GM21360 (cell line): ENCODE results near the gene ACP3.

ENCODE experiments used
- ATAC-seq: cut with Tn5 transposase; IDR thresholded peaks from one replicate; pipeline ENCODE4 v1.9.1; 2021; ENCODE audit warnings: mild to moderate bottlenecking, moderate library complexity; ENCODE audit not compliant: unreplicated experiment

The ACP3 gene

DNA sequence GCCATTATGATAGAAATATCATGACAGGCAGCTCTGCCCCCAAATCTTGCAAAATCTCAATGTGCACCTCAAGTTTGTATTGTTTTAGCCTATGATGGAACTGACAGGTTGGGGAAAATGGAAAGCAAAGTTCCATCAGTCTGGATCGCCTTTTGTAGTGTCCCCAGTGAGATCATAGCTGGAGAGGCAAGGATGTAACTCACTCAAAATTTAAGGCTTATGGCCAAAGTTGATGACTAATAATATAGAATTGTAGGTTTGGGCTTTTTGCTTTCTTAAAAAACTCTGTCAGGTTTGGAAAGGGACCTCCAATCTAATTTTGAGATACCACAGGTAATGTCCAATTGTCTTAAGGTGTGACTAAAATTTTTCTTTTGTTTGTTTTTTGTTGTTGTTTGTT lies 1.4 kb upstream of the ACP3 start:
- ATAC-seq = no peak

DNA sequence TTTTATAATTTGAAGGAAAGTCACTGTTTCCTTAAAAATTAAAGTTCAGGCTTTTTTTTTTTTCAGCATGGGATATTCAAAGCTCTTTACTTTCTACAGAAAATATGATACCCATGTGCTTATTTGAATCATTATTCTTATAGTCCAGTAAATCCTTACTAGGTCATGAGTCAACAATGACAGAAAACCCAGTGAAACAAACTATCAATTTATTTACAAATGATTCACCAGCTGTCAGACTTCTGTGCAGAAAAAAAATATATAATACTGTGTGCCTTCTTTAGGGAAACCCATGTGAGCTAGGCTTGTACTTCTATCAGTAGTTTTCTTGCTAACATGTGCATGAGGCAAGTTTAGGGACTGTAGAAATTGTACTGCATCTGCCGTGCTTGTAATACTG lies 1.2 kb downstream of the ACP3 start:
- no peak for ATAC-seq

DNA sequence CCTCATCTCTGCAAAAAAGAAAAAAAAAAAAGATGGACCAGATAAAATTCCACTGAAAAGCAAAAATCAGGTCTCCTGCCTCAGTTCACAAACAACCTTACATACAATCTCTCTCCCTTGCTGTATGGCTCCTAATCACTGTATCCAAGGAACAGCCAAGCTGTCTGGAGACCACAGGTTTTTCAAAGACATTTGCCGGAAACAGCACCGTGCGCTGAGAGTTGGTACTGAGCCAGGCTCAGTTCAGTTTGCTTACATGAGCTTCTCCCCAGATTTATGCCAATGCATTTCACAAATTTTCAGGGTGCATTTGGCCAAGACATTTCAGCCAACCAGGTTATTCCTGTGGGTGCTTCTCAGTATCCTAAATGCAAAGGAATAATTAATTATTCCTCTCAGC lies 4.1 kb downstream of the ACP3 start:
- ATAC-seq = no peak

DNA sequence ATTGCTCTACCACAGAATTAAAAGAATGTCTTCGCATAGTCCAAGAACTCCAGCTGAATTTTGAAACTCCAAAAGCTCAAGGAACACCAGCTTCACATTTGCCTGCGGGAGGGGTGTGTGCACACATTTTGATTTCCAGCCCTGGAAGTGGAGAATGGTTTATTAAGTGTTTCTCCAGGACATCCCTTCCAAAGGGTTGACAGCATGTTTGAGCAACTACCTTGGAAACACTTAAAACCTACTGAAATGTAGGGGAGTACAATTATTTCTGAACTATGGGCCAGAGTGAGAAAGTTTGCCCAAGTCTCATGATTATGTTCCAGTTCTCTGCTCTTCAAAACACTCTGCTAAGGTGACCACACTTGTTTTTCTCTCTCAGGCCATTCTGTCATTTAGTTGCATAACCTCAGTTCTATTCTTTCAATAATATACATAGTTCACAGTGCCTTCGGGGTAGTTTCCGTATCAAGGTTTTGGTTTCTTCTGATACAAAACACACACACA lies 7.9 kb downstream of the ACP3 start:
- no peak for ATAC-seq

DNA sequence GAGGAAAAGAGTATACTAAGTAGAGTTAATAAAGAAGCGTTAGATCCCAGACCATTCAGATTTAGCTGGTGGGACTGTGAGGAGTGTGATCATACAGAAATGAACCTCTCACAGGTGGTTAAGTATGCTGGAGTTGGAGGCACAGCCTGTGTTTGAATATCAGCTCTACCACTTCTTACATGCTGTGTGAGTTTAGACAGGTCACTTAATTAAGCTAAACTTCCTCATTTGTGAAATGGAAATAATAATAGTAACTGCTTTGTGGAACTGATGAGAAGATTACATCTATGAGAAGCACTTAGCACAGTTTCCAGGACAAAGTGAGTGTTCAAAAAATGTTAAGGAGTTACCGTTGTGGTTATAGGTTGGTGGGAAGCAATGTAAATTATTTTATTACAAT lies 8.4 kb downstream of the ACP3 start:
- no peak for ATAC-seq

DNA sequence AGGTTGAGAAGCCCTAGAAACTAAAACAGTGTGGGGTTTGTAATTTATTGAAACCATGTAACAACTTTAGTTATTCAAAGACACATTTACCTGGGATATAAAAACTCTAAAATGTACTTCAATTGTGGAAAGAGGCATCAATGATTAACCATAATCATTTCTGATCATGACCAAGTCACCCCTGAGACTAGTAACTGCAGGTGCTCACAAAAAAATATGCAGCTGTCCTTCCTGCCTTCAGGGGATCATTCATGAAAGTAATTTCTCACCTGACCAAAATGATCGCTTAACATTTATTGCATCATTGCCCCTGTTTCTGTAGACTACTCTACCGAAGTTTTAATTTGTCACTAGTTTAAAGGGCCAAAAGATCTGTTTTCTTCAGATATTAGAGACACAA lies 9.0 kb downstream of the ACP3 start:
- ATAC-seq = no peak

DNA sequence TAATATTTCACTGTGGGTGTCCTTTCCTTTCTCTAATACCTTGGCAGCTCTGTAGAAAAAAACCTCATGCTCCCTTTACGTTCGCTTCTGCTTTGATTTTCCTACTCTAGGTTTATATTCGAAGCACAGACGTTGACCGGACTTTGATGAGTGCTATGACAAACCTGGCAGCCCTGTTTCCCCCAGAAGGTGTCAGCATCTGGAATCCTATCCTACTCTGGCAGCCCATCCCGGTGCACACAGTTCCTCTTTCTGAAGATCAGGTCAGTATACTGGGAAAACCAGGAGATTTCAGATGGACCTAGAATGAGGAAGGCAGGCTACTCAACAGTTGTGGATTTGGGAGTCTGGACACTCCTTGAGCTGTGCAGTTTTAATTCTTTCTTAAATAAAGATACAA lies 14.9 kb downstream of the ACP3 start:
- no peak for ATAC-seq

DNA sequence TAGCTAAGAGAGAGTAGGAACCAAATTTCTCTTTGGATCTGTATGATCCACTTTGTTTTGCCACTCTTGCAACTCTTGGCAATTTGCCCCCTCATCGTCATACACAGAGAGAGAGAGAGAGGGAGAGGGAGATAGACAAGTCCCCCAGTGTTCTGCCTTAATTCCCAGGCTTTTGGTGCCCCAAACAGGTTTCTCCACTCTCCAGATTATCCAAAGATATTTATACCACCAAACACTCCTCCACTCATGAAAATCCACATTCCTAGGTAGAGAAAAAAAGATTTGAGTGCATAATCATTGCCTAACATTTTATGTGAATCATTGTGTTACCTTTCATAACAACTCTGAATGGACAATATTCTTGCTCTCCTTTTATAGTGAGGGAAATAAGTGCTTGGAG lies 15.3 kb downstream of the ACP3 start:
- no peak for ATAC-seq

DNA sequence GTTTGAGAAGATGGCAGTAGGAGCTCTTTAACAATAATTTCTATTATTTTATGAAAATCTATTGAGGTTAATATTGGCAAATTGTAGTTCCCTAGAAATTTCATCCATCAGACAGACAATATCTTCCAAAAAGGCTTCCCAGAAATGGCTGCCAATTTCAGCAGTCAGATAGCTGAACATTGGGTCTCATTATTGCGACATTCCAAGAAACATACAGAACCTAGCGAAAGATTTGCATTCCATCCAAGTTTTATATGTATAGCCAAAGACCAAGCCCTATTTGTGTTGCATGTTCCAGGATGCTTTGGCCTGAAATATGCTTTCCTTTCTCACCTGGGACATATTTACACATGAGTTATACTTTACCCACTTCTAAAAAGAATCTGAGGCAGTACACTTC lies 24.5 kb downstream of the ACP3 start:
- ATAC-seq = no peak

DNA sequence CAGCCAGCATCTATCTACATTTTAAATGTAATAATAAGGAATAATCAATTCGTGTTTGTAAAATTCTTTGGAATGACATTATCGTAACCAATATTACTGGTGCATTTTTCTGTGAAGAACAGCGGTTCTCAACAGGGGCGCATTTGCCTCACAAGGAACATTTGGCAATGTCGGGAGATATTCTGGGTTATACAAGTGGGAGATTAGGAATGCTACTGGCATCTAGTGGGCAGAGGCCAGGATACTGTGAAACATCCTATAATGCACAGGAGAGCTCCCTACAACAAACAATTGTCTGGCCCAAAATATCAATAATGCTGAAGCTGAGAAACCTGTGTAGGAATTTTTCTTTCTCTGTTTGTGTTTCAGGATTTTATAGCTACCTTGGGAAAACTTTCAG lies 25.0 kb downstream of the ACP3 start:
- ATAC-seq = no peak

DNA sequence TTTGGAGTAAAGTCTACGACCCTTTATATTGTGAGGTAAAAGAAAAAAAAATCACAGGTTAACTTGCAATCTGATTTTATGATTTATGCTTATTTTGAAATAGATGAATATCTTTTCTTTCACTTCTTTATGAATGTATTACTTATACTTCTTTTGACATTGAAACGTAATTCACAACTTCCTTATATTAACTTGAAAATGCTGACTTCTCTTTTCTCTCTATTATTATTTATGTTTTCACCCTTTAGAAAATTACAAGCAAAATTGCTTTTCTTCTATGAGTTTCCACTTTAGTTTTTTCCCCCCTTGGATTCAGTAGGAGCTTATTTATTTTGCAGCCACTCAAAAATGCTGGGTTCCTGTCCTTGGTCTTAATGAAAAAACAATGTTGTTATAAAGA lies 25.4 kb downstream of the ACP3 start:
- no peak for ATAC-seq

DNA sequence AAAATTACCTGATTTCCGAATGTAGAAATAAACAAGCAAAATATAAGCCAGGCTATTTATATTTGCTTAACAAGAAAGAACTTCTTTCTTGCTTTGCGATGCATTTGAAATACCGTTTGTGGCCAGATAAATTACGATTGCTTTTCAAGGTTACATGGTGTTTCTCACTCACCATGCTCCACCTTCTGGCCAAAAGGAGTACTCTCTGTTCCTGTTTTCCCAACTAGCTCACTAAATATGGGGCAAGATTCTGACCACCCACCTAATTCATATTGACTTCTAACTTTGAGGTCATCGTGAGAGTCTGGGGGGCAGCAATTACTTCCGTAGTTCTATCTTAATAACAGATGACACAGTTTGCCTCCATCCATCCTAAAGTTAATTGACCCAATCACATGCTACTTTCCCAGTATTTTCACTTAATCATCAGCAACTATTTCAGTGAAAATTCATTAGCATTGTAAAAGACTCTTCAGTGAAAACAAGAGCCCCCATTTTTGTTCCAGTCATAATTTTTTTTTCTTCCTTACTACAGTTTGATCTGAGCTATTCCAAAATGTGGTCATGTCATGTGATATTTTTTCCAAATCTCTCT lies 25.9 kb downstream of the ACP3 start:
- no peak for ATAC-seq

DNA sequence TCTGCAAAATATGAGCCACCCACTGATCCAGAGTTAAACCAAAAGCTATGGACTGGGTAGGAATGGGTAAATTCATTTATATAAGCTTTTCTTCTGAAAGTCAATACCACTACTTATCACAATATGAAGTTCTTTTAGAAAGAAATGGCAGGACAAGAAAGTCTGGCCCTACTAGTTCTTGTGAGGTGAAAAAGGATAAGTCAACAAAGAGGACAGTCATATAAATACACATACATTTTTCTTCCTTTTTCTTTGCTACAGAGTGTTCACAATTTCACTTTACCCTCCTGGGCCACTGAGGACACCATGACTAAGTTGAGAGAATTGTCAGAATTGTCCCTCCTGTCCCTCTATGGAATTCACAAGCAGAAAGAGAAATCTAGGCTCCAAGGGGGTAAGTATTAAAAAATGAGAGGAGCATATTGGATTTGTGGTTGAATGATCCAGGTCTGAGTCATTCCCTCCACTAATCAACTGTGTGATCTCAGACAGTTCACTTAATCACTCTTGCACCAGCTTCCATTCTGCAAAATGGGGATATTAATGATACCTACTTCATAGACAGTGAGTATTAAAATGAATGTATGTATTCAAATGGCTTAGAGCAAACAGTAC lies 27.6 kb downstream of the ACP3 start:
- no peak for ATAC-seq

DNA sequence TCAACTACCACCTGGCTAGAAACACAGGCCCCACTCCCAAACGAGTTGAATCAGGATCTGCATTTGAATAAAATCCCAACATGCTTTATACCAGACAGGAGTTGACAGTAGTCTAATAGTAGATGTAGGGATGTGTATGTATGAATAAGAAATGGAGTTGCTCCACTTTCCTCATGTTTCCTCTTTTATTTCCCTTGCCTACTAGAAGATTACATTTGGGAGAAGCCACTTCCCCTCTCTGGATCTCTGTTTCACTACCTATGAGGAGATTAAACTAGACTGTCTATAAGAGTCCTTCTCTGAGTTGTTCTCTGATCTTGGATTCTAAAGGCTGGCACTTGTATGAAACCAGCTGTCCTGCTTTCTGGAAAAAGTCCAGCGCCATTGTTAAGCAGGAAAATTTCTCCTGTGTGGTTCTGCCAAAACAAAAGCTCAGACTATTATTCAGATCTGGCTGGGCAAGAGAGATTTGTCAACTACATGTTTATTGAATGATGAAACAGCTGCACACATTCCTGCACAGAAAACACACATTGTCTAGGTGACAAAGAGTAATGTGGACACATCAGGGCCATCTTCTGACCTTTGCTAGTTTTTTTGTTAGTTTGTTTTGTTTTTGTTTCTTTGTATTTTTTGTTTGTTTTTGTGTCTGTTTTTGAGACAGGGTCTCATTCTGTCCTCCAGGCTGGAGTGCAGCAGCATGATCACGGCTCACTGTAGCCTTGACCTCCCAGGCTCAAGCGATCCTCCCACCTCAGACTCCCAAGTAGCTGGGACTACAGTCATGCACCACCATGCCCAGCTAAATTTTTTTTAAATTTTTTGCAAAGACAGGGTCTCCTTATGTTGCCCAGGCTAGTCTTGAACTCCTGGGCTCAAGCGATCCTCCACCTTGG lies 29.9 kb downstream of the ACP3 start:
- no peak for ATAC-seq

DNA sequence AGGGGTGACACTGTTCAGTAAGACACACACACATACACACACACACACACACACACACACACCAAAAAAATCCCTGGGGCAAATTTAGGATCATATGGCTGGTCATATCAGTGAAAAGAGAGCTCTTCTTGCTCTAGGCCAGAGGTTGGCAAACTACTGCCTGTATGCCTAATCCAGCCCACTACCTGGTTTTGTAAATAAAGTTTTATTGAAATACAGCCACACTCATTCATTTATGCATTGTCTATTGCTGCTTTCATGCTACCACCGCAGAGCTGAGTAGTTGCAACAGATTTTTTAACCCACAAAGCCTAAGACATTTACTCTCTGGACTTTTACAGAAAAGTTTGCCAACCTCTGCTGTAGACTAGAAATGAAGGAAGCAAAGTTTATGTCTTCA lies 30.6 kb downstream of the ACP3 start:
- no peak for ATAC-seq

DNA sequence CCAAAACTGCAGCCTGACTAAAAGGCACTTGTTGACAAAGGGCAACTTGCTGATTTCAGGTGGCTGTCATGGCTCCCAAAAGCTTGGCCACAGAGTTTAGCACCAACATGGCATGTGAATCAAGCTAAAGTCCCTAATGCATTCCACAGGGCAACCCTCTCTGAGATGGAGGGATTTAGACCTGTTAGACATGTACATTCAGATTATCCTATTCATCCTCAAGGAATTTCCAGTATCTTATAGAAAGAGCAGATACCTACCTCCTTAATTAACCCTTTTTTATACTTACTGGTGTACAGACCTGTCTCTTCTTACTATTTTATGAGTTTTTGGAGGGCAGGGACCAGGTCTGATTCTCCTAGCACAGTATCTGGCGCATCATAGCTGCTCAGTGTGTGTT lies 31.3 kb downstream of the ACP3 start:
- ATAC-seq = no peak

DNA sequence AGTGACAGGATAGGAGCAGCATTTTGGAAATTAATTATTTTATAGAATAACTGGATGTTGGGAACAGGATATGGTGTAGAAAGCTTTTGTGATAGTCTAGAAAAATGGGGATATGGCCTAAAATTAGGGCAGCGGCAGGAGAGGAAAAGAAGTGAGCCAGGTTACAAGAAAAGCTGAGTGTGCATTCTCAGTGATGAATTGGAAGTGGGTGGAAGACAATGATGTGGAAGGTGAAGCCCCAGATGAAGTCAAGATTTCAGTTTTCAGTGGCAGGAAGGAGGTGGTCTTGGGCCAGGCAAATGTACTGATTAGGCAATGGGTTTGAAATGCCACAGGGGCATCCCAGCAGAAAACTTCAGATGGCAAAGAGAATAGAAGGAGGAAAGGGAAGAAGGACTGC lies 33.6 kb downstream of the ACP3 start:
- no peak for ATAC-seq

DNA sequence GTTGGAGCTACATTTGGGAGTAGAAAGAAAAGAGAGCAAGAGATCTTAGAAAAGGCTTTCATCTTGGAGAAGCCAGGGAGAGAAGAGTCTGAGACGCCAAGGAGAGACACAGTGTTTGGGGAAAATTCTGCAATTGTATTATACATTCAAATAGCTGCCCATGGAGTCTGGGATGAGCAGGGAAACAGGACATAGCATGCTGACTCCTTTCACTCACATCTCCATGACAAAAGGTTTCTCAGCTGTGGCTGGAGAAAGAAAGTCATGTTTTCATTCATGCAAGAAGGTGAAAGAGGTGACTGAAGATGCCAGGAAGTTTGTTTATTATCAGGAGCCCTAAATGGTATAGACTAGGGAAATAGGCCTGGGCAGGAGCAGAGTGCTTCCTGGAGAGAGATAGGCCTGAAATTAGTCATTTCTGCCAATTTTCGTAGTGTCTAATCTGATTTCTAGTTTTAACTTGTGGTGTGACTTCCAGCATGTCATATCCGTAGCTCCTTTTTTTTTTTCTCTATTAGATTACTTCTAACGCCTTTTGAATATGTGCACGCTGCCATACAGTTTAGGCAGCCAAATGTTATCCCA lies 34.1 kb downstream of the ACP3 start:
- ATAC-seq = no peak

DNA sequence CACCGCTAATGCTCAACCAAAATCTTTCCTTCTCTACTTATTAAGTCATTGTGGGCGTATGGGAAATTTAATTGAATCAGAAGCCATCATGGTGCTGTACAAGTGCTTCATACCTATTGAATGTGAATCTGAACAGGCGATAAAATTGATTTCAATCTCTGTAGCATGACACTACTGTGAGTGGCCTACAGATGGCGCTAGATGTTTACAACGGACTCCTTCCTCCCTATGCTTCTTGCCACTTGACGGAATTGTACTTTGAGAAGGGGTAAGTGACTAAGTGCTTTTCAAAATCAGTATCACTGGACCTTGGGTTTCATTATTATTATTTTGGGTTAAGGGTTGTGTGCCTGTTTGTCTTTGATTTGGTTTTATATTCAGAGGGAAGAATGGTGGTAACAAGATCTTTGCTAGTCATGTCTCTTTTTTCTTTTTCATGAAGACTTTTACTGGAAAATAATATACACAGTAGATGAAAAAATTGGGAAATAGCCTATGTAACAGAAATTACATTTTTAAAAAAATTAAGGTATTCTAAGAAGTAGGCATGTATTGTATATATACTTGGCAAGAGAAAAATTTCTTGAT lies 35.4 kb downstream of the ACP3 start:
- ATAC-seq = no peak

DNA sequence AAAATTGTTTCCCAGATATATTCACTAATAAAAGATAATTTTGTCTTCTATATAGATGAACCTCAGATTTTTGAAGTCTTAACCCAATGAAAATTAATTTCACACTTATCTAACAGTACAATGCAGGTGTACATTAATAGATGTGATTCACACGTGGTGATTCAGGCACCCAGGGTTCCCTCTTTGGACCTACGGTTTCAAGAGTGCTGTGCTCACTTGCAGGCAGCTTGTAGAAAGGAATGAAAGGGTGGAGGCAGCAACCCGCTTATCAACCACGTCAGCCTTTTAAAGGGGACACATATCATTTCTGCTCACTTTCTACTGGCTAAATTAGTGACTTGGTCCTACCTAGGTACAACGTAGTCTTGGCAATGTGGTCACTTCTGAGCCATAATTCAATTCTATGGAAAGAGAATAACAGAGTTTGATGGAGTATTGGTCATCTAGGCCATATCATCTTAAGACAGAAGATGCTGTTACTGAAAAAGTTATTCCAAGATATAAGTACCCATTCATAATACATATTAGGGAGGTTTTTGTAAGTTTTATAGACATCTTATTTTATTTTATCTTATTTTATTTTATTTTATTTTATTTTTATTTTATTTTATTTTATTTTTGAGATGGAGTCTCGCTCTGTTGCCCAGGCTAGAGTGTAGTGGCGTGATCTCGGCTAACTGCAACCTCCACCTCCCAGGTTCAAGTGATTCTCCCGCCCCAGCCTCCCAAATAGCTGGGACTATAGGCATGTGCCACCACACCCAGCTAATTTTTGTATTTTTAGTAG lies 37.9 kb downstream of the ACP3 start:
- ATAC-seq = no peak

DNA sequence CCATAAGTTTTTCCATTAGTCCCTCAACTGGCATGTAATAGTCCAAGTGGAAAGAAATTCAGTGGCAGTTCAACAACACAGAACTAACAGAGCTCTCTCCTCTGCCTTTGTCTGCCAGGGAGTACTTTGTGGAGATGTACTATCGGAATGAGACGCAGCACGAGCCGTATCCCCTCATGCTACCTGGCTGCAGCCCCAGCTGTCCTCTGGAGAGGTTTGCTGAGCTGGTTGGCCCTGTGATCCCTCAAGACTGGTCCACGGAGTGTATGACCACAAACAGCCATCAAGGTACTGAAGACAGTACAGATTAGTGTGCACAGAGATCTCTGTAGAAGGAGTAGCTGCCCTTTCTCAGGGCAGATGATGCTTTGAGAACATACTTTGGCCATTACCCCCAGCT lies 39.4 kb downstream of the ACP3 start:
- no peak for ATAC-seq
